ENCODE results near the gene TP53TG5. TPM values are rescaled to one million over a fixed set of nuclear protein-coding genes. Genes with fewer than 3 reads are reported as not detected.
A peak's percentile ranks its signal among the peaks of the same experiment; 100 is the strongest.
"Not testable (repeated sequence)": the region's sequence is repeated elsewhere in the genome, so short reads cannot be mapped to it uniquely, and the experiment has no call there.

TP53TG5 gene
- total and polyA plus RNA-seq, 4 donors: 0.03 to 0.28 TPM; not detected in 2

- no peak for DNase-seq
- Histone ChIP-seq H3K9ac (ENCODE audit: insufficient read depth in 1 of 2, low read length in 2 of 2) (no peak overlapping the region), H3K27ac (ENCODE audit: low read depth in 1 of 2, low read length in 1 of 2) (no peak overlapping the region), H3K4me1 (ENCODE audit: control insufficient read depth in 5 of 5, insufficient read depth in 5 of 5, low read length in 5 of 5) (peaks cover 0 to 12% (median under 1%) of the 10 kb centered on the region in 5 donors), H3K36me3 (ENCODE audit: control insufficient read depth in 4 of 4, insufficient read depth in 4 of 4, low read length in 4 of 4) (no peaks in the 10 kb centered on the region), H3K27me3 (ENCODE audit: control insufficient read depth in 3 of 3, insufficient read depth in 3 of 3, low read length in 2 of 3) (no peaks in the 10 kb centered on the region), H3K9me3 (ENCODE audit: control insufficient read depth in 4 of 4, insufficient read depth in 3 of 4, low read length in 3 of 4) (no peaks in the 10 kb centered on the region), H3K4me3 (no peak overlapping the region)
- WGBS, 2 donors: 93 to 97% methylated on average over 3 of the region's 3 CpGs
- no peak for ATAC-seq (ENCODE audit: insufficient read depth, low FRiP score)
- TF ChIP-seq CTCF (IDR thresholded peaks at IDR 0.05; ENCODE audit: control extremely low read depth, extremely low read depth): no peak
Measured at GRCh38 chr20:45352729-45353128, 25.4 kb downstream of the TP53TG5 start.

- WGBS, 2 donors: 90 to 91% methylated on average over 10 of the region's 10 CpGs
- H3K27me3 ChIP-seq (ENCODE audit: control insufficient read depth in 3 of 3, insufficient read depth in 3 of 3, low read length in 2 of 3); ATAC-seq (ENCODE audit: insufficient read depth, low FRiP score); H3K9ac ChIP-seq (ENCODE audit: insufficient read depth in 1 of 2, low read length in 2 of 2); H3K4me3 ChIP-seq; H3K36me3 ChIP-seq (ENCODE audit: control insufficient read depth in 4 of 4, insufficient read depth in 4 of 4, low read length in 4 of 4); DNase-seq; H3K27ac ChIP-seq (ENCODE audit: low read depth in 1 of 2, low read length in 1 of 2); H3K9me3 ChIP-seq (ENCODE audit: control insufficient read depth in 4 of 4, insufficient read depth in 3 of 4, low read length in 3 of 4): not testable (repeated sequence)
- peaks cover 0 to 11% (median 5%) of the 10 kb centered on the region in 5 donors for H3K4me1 ChIP-seq (ENCODE audit: control insufficient read depth in 5 of 5, insufficient read depth in 5 of 5, low read length in 5 of 5)
Measured at GRCh38 chr20:45350795-45351194, 27.3 kb downstream of the TP53TG5 start.

GRCh38 chr20:45350217-45350616, 27.9 kb downstream of the TP53TG5 start:
- WGBS, 2 donors: 18 to 41% methylated on average over 1 of the region's 1 CpG
- no peak overlapping the region for H3K4me3 ChIP-seq
- peaks cover 0 to 11% (median 3%) of the 10 kb centered on the region in 5 donors for H3K4me1 ChIP-seq (ENCODE audit: control insufficient read depth in 5 of 5, insufficient read depth in 5 of 5, low read length in 5 of 5)
- ATAC-seq (ENCODE audit: insufficient read depth, low FRiP score) (no peak), DNase-seq (no peak)
- H3K36me3 ChIP-seq (ENCODE audit: control insufficient read depth in 4 of 4, insufficient read depth in 4 of 4, low read length in 4 of 4): no peaks in the 10 kb centered on the region
- no peak overlapping the region for H3K27ac ChIP-seq (ENCODE audit: low read depth in 1 of 2, low read length in 1 of 2)
- no peak for TF ChIP-seq CTCF (IDR thresholded peaks at IDR 0.05; ENCODE audit: control extremely low read depth, extremely low read depth)
- no peaks in the 10 kb centered on the region for H3K9me3 ChIP-seq (ENCODE audit: control insufficient read depth in 4 of 4, insufficient read depth in 3 of 4, low read length in 3 of 4)
- H3K27me3 ChIP-seq (ENCODE audit: control insufficient read depth in 3 of 3, insufficient read depth in 3 of 3, low read length in 2 of 3): no peaks in the 10 kb centered on the region
- H3K9ac ChIP-seq (ENCODE audit: insufficient read depth in 1 of 2, low read length in 2 of 2): no peak overlapping the region

- Histone ChIP-seq H3K4me1 (ENCODE audit: control insufficient read depth in 5 of 5, insufficient read depth in 5 of 5, low read length in 5 of 5) (peaks cover 0 to 22% (median 8%) of the 10 kb centered on the region in 5 donors), H3K9me3 (ENCODE audit: control insufficient read depth in 4 of 4, insufficient read depth in 3 of 4, low read length in 3 of 4) (no peaks in the 10 kb centered on the region), H3K27ac (ENCODE audit: low read depth in 1 of 2, low read length in 1 of 2) (peak within 1 kb of the TSS; percentile 89 to 96), H3K27me3 (ENCODE audit: control insufficient read depth in 3 of 3, insufficient read depth in 3 of 3, low read length in 2 of 3) (no peaks in the 10 kb centered on the region), H3K9ac (ENCODE audit: insufficient read depth in 1 of 2, low read length in 2 of 2) (peak within 1 kb of the TSS; percentile 70), H3K36me3 (ENCODE audit: control insufficient read depth in 4 of 4, insufficient read depth in 4 of 4, low read length in 4 of 4) (no peaks in the 10 kb centered on the region), H3K4me3 (peak within 1 kb of the TSS; percentile 86)
- WGBS, 2 donors: 2% methylated on average over 54 to 77 of the region's 77 CpGs
- DNase-seq: peak; percentile 50 to 72 (median 69)
- no peak for TF ChIP-seq CTCF (IDR thresholded peaks at IDR 0.05; ENCODE audit: control extremely low read depth, extremely low read depth)
- ATAC-seq (ENCODE audit: insufficient read depth, low FRiP score): peak; percentile 77
Measured at GRCh38 chr20:45347936-45348778, 30.0 kb downstream of the TP53TG5 start, which contains the start of gene SDC4. Gene SDC4, minus strand, starts transcription at chr20:45348424. Its CDS starts 40 bp downstream, at chr20:45348384.

Data from lung (tissue), 12 donors.